ENCODE data around the gene MS4A6E.

Gene MS4A6E

GRCh38 chr11:60315871-60316270 lies 11.2 kb upstream of the MS4A6E start:
- H3K4me3 ChIP-seq (ENCODE audit: low read length): no peak overlapping the region
- peak; percentile 98 for DNase-seq (ENCODE audit: low read depth)

GRCh38 chr11:60316317-60316716 lies 10.7 kb upstream of the MS4A6E start:
- no peak for DNase-seq (ENCODE audit: low read depth)
- peak; percentile 17 for TF ChIP-seq CTCF (conservative IDR thresholded peaks at IDR 0.05; ENCODE audit: low read depth, low read length)
- H3K4me3 ChIP-seq (ENCODE audit: low read length): no peak overlapping the region

More at GRCh38 chr11:60315871-60316270, 11.2 kb upstream of the MS4A6E start:
- TF ChIP-seq CTCF (conservative IDR thresholded peaks at IDR 0.05; ENCODE audit: low read depth, low read length): no peak

GRCh38 chr11:60318726-60319125 lies 8.3 kb upstream of the MS4A6E start:
- no peak overlapping the region for H3K4me3 ChIP-seq (ENCODE audit: low read length)
- TF ChIP-seq CTCF (conservative IDR thresholded peaks at IDR 0.05; ENCODE audit: low read depth, low read length): no peak
- DNase-seq (ENCODE audit: low read depth): no peak

- DNase-seq (ENCODE audit: low read depth): no peak
- H3K4me3 ChIP-seq (ENCODE audit: low read length): no peak overlapping the region
- TF ChIP-seq CTCF (conservative IDR thresholded peaks at IDR 0.05; ENCODE audit: low read depth, low read length): no peak
Measured at GRCh38 chr11:60321051-60321450, 6.0 kb upstream of the MS4A6E start.

GRCh38 chr11:60328460-60328859 lies 1.4 kb downstream of the MS4A6E start:
- DNase-seq (ENCODE audit: low read depth): no peak
- no peak overlapping the region for H3K4me3 ChIP-seq (ENCODE audit: low read length)
- no peak for TF ChIP-seq CTCF (conservative IDR thresholded peaks at IDR 0.05; ENCODE audit: low read depth, low read length)

GRCh38 chr11:60332846-60333245 lies 5.8 kb downstream of the MS4A6E start:
- no peak for DNase-seq (ENCODE audit: low read depth)
- no peak overlapping the region for H3K4me3 ChIP-seq (ENCODE audit: low read length)
- TF ChIP-seq CTCF (conservative IDR thresholded peaks at IDR 0.05; ENCODE audit: low read depth, low read length): no peak

- peak; percentile 91 for TF ChIP-seq CTCF (conservative IDR thresholded peaks at IDR 0.05; ENCODE audit: low read depth, low read length)
- no peak overlapping the region for H3K4me3 ChIP-seq (ENCODE audit: low read length)
- no peak for DNase-seq (ENCODE audit: low read depth)
Measured at GRCh38 chr11:60334005-60334620, 7.1 kb downstream of the MS4A6E start.
